ENCODE measurements around the gene TMEM214. TPM values are rescaled to one million over a fixed set of nuclear protein-coding genes. Genes with fewer than 3 reads are reported as not detected.

TMEM214 gene
- total RNA-seq, 2 donors from 2014 or later = 21.0 to 41.0 TPM

- Histone ChIP-seq H3K9me3 (no peaks in the 10 kb centered on the region), H3K4me1 (peaks cover 0 to 18% of the 10 kb centered on the region in 2 donors), H3K36me3 (peaks cover 39% of the 10 kb centered on the region), H3K4me3 (peak overlapping the region; percentile 99 to 100), H3K27me3 (no peaks in the 10 kb centered on the region), H3K27ac (peak overlapping the region; percentile 92 to 94)
- no peak for DNase-seq (ENCODE audit: low spot score)
- no peak for TF ChIP-seq CTCF (IDR thresholded peaks at IDR 0.05)
These were observed 588 bp downstream of the TMEM214 start for GRCh38 chr2:27033253-27033852.

DNA sequence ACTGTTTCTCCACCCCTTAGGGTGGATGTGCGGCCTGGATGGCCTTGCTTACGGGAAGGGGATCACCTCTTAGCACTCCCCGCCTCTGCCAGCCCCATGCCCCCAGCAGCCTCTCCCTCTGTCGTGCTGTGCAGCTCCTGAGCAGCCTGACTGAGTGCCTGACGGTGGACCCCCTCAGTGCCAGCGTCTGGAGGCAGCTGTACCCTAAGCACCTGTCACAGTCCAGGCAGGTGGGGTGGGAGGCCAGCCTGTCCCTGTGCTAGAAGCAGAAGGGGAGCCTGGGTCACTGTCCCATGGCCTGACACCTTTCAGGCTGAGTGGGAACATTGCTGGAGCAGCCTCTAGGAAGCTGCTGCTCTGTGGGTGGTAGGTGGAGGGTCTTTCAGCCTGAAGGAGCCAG is 5.2 kb downstream of the TMEM214 start:
- TF ChIP-seq CTCF (IDR thresholded peaks at IDR 0.05) = no peak
- Histone ChIP-seq H3K27me3 (no peaks in the 10 kb centered on the region), H3K4me1 (peaks cover 0 to 31% of the 10 kb centered on the region in 2 donors), H3K36me3 (peaks cover 67% of the 10 kb centered on the region), H3K9me3 (no peaks in the 10 kb centered on the region), H3K27ac (no peak overlapping the region), H3K4me3 (no peak overlapping the region)
- DNase-seq (ENCODE audit: low spot score) = no peak

- no peak overlapping the region for H3K4me3 ChIP-seq
- no peaks in the 10 kb centered on the region for H3K27me3 ChIP-seq
- H3K9me3 ChIP-seq = no peaks in the 10 kb centered on the region
- H3K4me1 ChIP-seq = peaks cover 0 to 26% of the 10 kb centered on the region in 2 donors
- peaks cover 67% of the 10 kb centered on the region for H3K36me3 ChIP-seq
- no peak for DNase-seq (ENCODE audit: low spot score)
- no peak for TF ChIP-seq CTCF (IDR thresholded peaks at IDR 0.05)
- H3K27ac ChIP-seq = no peak overlapping the region
These were observed 6.0 kb downstream of the TMEM214 start for GRCh38 chr2:27038631-27039339.

DNA sequence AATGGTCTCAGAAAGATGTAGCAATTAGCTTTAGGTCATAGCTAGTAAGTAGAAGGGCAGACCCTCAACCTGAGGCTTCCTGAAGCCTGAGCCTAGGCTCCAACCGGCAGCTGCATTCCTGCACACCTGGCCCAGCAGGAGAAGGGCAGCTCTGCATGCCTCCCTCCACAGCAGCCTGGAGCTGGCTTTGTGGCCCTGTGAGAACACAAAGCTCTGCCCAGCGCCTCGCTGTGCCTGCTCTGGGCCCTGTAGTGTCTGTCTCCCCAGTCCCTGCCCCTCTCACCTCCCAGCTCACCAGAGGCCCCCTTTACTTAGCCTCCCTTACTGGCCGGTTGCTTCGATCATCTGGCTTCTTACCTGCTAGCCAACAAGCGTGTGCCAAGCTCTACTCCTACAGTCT is 6.7 kb downstream of the TMEM214 start:
- Histone ChIP-seq H3K4me1 (peaks cover 0 to 21% of the 10 kb centered on the region in 2 donors), H3K9me3 (no peaks in the 10 kb centered on the region), H3K27ac (no peak overlapping the region), H3K4me3 (no peak overlapping the region), H3K36me3 (peaks cover 67% of the 10 kb centered on the region), H3K27me3 (no peaks in the 10 kb centered on the region)
- TF ChIP-seq CTCF (IDR thresholded peaks at IDR 0.05) = no peak
- DNase-seq (ENCODE audit: low spot score) = no peak

GRCh38 chr2:27039871-27040270 is 7.1 kb downstream of the TMEM214 start:
- Histone ChIP-seq H3K36me3 (peaks cover 63% of the 10 kb centered on the region), H3K27ac (no peak overlapping the region), H3K27me3 (no peaks in the 10 kb centered on the region), H3K4me3 (no peak overlapping the region), H3K4me1 (peaks cover 0 to 17% of the 10 kb centered on the region in 2 donors), H3K9me3 (no peaks in the 10 kb centered on the region)
- no peak for TF ChIP-seq CTCF (IDR thresholded peaks at IDR 0.05)
- DNase-seq (ENCODE audit: low spot score) = no peak
